Measurements from ENCODE around the gene ARHGEF19. TPM values are rescaled to one million over a fixed set of nuclear protein-coding genes. Genes with fewer than 3 reads are reported as not detected.

ARHGEF19 gene
- polyA plus RNA-seq, 1 experiment, result 6.7 TPM

DNA sequence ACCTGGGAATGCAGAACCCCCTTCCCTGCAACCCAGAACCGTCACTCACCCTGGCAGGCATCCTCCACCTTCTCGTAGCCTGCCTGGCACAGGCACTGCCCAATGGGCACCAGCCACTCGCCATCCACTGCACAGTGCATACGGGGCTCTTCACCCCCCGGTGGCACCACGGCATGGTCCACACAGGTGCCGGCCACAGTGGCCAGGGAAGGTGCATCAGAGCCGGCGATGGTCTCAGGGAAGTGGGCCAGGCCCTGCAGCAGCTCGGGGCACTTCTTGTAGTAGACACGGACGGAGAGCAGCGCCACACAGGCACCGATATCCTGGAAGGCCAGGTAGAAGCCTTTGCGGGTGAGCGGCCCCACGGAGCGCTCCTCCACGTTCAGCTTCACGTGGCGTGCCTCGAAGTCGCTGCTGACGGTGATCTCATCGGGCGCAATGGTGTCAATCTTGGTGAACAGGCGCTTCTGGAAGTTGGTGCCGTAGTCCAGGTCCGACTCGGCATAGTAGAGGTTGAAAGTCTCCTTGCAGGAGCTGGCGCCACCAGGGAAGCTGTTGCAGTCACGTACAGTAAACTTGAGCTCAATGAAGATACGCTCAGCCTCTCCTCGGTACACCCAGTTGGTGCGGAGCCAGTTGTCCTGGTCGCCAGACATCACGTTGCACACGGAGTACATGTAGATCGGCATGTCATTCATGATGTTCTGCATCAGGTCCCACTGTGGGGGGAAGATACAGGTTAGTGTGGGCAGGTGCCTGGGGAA lies 63.9 kb downstream of the ARHGEF19 start:
- DNase-seq (ENCODE audit: low read depth, low spot score), result no peak
- Histone ChIP-seq H3K27ac (ENCODE audit: low read depth, low read length) (no peak overlapping the region), H3K9me3 (ENCODE audit: control insufficient read depth, insufficient read depth, low read length) (no peaks in the 10 kb centered on the region; the same call in 1 of the 2 replicates), H3K4me3 (ENCODE audit: low read depth, low read length) (no peak overlapping the region), H3K27me3 (ENCODE audit: control insufficient read depth, insufficient read depth, low read length) (no peaks in the 10 kb centered on the region)
- CTCF ChIA-PET, result interaction anchor here (1.9 to 2.3 kb wide), 3 partner anchors 66 to 96 kb away, joined by 4 to 10 read pairs (median 8); no protein-coding TSS in a partner anchor
- POLR2A ChIA-PET, result no interaction called here
- TF ChIP-seq, protein P1, sequence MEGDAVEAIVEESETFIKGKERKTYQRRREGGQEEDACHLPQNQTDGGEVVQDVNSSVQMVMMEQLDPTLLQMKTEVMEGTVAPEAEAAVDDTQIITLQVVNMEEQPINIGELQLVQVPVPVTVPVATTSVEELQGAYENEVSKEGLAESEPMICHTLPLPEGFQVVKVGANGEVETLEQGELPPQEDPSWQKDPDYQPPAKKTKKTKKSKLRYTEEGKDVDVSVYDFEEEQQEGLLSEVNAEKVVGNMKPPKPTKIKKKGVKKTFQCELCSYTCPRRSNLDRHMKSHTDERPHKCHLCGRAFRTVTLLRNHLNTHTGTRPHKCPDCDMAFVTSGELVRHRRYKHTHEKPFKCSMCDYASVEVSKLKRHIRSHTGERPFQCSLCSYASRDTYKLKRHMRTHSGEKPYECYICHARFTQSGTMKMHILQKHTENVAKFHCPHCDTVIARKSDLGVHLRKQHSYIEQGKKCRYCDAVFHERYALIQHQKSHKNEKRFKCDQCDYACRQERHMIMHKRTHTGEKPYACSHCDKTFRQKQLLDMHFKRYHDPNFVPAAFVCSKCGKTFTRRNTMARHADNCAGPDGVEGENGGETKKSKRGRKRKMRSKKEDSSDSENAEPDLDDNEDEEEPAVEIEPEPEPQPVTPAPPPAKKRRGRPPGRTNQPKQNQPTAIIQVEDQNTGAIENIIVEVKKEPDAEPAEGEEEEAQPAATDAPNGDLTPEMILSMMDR (IDR thresholded peaks at IDR 0.05; ENCODE audit: low read depth, low read length), result no peak

Small RNA genes within 50 kb of the gene (small RNA-seq; reads per million reads assigned to genes)
- gene MT1XP1 (ENCODE audit: insufficient read length, low read depth), result not detected

Other genes with a start within 250 kb of the ARHGEF19 start
- gene ZBTB17, start 236.6 kb downstream of the ARHGEF19 start, polyA plus RNA-seq (2011; rRNA removed), result 21.4 and 36.1 TPM in 2 replicates
- gene SRARP, start 208.4 kb downstream of the ARHGEF19 start, polyA plus RNA-seq (2011; rRNA removed), result not detected in 2 replicates
- gene HSPB7, start 194.6 kb downstream of the ARHGEF19 start, polyA plus RNA-seq (2011; rRNA removed), result 3.5 and 5.5 TPM in 2 replicates
- gene CLCNKA, start 190.6 kb downstream of the ARHGEF19 start, polyA plus RNA-seq (2011; rRNA removed), result not detected in 2 replicates
- 0.17 and 0.21 TPM in 2 replicates for gene CLCNKB, start 168.9 kb downstream of the ARHGEF19 start, polyA plus RNA-seq (2011; rRNA removed)
- gene FAM131C, start 139.0 kb downstream of the ARHGEF19 start, polyA plus RNA-seq (2011; rRNA removed), result 0.20 and 0.32 TPM in 2 replicates
- 19.1 and 26.0 TPM in 2 replicates for gene EPHA2, start 56.6 kb downstream of the ARHGEF19 start, polyA plus RNA-seq (2011; rRNA removed)
- 3.6 and 5.7 TPM in 2 replicates for gene CPLANE2, start 24.5 kb upstream of the ARHGEF19 start, polyA plus RNA-seq (2011; rRNA removed)
- 15.1 and 16.8 TPM in 2 replicates for gene FBXO42, start 139.8 kb upstream of the ARHGEF19 start, polyA plus RNA-seq (2011; rRNA removed)
- gene SZRD1, start 154.6 kb upstream of the ARHGEF19 start, polyA plus RNA-seq (2011; rRNA removed), result 92.0 and 119 TPM in 2 replicates
- 0.04 TPM in 1 of 2 replicates, not detected in the other for gene SPATA21, start 224.8 kb upstream of the ARHGEF19 start, polyA plus RNA-seq (2011; rRNA removed)
- 108 and 111 TPM in 2 replicates for gene NECAP2, start 228.1 kb upstream of the ARHGEF19 start, polyA plus RNA-seq (2011; rRNA removed)